ENCODE results near the gene CDH20.

The CDH20 gene

DNA sequence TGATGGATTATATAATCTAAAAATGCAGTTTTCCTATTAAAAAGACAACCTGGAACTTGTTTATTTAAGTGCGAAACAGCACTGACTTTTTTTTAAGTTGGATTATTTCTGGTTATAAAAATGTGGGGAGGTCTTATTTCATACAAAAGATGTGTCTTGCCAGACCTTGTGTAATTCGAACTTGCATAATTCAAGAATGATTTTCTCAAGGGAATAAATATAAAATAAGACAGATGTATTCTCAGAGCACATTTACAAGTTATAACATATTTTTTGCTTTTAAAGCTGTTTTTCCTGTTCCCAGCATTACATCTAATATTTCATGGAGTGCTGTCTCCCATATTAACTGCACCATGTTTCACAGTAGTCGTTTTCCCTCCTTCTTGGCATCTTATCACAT is 263.1 kb downstream of the CDH20 start:
- TF ChIP-seq POLR2AphosphoS5 (IDR thresholded peaks at IDR 0.05; ENCODE audit: low read depth, low read length) = no peak
- TF ChIP-seq TAF1 (IDR thresholded peaks at IDR 0.05; ENCODE audit: borderline replicate concordance, insufficient read depth, low read length) = no peak
- TF ChIP-seq SIN3A (IDR thresholded peaks at IDR 0.05; ENCODE audit: borderline replicate concordance, insufficient read depth, low read length) = no peak
- TF ChIP-seq, protein P1, sequence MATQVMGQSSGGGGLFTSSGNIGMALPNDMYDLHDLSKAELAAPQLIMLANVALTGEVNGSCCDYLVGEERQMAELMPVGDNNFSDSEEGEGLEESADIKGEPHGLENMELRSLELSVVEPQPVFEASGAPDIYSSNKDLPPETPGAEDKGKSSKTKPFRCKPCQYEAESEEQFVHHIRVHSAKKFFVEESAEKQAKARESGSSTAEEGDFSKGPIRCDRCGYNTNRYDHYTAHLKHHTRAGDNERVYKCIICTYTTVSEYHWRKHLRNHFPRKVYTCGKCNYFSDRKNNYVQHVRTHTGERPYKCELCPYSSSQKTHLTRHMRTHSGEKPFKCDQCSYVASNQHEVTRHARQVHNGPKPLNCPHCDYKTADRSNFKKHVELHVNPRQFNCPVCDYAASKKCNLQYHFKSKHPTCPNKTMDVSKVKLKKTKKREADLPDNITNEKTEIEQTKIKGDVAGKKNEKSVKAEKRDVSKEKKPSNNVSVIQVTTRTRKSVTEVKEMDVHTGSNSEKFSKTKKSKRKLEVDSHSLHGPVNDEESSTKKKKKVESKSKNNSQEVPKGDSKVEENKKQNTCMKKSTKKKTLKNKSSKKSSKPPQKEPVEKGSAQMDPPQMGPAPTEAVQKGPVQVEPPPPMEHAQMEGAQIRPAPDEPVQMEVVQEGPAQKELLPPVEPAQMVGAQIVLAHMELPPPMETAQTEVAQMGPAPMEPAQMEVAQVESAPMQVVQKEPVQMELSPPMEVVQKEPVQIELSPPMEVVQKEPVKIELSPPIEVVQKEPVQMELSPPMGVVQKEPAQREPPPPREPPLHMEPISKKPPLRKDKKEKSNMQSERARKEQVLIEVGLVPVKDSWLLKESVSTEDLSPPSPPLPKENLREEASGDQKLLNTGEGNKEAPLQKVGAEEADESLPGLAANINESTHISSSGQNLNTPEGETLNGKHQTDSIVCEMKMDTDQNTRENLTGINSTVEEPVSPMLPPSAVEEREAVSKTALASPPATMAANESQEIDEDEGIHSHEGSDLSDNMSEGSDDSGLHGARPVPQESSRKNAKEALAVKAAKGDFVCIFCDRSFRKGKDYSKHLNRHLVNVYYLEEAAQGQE (IDR thresholded peaks at IDR 0.05; ENCODE audit: insufficient read depth in 1 of 2, low read depth in 2 of 2, low read length in 2 of 2) = no peak
- TF ChIP-seq FOXP2 (optimal IDR thresholded peaks at IDR 0.05; ENCODE audit: borderline replicate concordance, extremely low read depth, extremely low read length, insufficient read depth) = no peak

DNA sequence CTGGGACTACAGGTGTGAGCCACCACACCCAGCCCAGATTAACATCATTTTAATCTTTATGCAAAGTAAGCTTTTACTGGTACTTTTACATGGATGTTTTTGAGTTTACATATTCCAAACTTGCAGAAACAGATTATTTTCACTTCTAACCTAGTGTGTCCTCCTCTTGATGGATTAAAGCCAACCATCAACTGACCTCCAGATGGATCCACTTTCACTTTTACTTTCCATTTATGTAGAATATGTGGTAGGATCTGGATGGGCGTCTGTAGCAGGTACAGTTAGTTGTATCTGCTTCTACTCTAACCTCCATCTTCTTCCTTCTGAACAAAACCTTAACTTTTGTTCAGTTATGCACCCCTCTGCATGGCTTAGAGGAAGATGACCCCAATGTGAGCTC is 264.1 kb downstream of the CDH20 start:
- TF ChIP-seq TAF1 (IDR thresholded peaks at IDR 0.05; ENCODE audit: borderline replicate concordance, insufficient read depth, low read length) (no peak), POLR2AphosphoS5 (IDR thresholded peaks at IDR 0.05; ENCODE audit: low read depth, low read length) (no peak), SIN3A (IDR thresholded peaks at IDR 0.05; ENCODE audit: borderline replicate concordance, insufficient read depth, low read length) (no peak), FOXP2 (optimal IDR thresholded peaks at IDR 0.05; ENCODE audit: borderline replicate concordance, extremely low read depth, extremely low read length, insufficient read depth) (no peak)
- TF ChIP-seq, protein P1 (IDR thresholded peaks at IDR 0.05; ENCODE audit: insufficient read depth in 1 of 2, low read depth in 2 of 2, low read length in 2 of 2) = no peak

DNA sequence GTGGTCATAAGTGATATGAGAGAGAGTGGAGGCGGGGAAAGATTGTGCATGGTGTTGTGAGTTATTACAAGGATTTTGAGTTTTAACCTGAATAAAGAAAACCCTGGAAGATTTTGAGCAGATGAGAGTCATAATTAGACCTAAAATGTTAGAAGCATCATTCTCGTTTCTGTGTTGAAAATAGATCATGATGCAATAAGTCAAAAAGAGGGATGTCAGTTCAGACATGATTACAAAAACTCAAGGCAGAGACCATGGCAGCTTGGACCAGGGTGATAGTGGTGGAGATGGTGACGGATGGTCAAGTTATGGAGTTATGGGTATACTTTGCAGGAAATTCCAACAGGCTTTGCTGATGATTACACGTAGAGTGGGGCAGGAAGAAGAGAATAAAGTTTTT is 267.2 kb downstream of the CDH20 start:
- TF ChIP-seq, protein P1 (IDR thresholded peaks at IDR 0.05; ENCODE audit: insufficient read depth in 1 of 2, low read depth in 2 of 2, low read length in 2 of 2) = no peak
- TF ChIP-seq FOXP2 (optimal IDR thresholded peaks at IDR 0.05; ENCODE audit: borderline replicate concordance, extremely low read depth, extremely low read length, insufficient read depth) = no peak
- no peak for TF ChIP-seq TAF1 (IDR thresholded peaks at IDR 0.05; ENCODE audit: borderline replicate concordance, insufficient read depth, low read length)
- TF ChIP-seq POLR2AphosphoS5 (IDR thresholded peaks at IDR 0.05; ENCODE audit: low read depth, low read length) = no peak

DNA sequence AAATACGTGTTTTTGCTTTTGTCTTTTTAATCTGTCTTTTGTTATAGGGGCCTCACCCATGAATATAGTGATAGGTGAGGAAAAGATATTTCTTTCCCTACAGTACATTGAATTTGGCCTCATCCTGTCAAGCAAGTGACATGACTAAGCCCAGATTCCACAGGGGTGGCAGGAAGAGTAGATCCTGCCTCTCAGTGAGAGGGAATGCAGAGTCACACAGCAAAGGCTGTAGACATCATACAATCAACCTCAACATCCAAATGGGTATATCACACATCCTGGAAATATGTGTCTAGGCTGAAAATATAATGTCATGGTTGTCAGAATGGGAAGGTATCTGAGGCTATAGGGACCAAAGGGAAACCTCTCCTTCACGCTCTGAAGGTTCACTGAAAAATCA is 269.6 kb downstream of the CDH20 start:
- TF ChIP-seq FOXP2 (optimal IDR thresholded peaks at IDR 0.05; ENCODE audit: borderline replicate concordance, extremely low read depth, extremely low read length, insufficient read depth) (no peak), TAF1 (IDR thresholded peaks at IDR 0.05; ENCODE audit: borderline replicate concordance, insufficient read depth, low read length) (no peak), SIN3A (IDR thresholded peaks at IDR 0.05; ENCODE audit: borderline replicate concordance, insufficient read depth, low read length) (no peak), POLR2AphosphoS5 (IDR thresholded peaks at IDR 0.05; ENCODE audit: low read depth, low read length) (no peak)
- TF ChIP-seq, protein P1 (IDR thresholded peaks at IDR 0.05; ENCODE audit: insufficient read depth in 1 of 2, low read depth in 2 of 2, low read length in 2 of 2) = no peak

Measured in PFSK-1 (cell line).